Neural progenitor cell (in vitro differentiated cells): ENCODE measurements around the gene HSPG2. TPM values are rescaled to one million over a fixed set of nuclear protein-coding genes. Genes with fewer than 3 reads are reported as not detected.

Source experiments
- DNase-seq: peaks from one replicate; pipeline ENCODE4 v3.0.0-alpha.2; 2016; ENCODE audit warnings: low spot score
- H2AFZ ChIP-seq: fragments of 200-600 bp; sonication (generic); replicated peaks from 2 replicates; pipeline ENCODE4 v1.6.1; 2016; ENCODE audit warnings: antibody characterized with exemption
- H3F3A ChIP-seq: fragments of 200-600 bp; sonication (generic); 2 replicates; pipeline ENCODE4 v1.6.1; 2016; ENCODE audit warnings: antibody characterized with exemption, low read depth
- H3K27ac ChIP-seq: fragments of 200-600 bp; sonication (generic); 2 replicates; pipeline ENCODE4 v1.5.1; 2016; ENCODE audit warnings: mild to moderate bottlenecking
- H3K27me3 ChIP-seq: fragments of 200-600 bp; sonication (generic); 2 replicates; pipeline ENCODE4 v1.6.1; 2016; ENCODE audit warnings: mild to moderate bottlenecking, moderate library complexity
- H3K36me3 ChIP-seq: fragments of 200-600 bp; sonication (generic); 2 replicates; pipeline ENCODE4 v1.5.1; 2016
- H3K4me1 ChIP-seq: fragments of 200-600 bp; sonication (generic); 2 replicates; pipeline ENCODE4 v1.6.1; 2016; ENCODE audit warnings: mixed run types
- H3K4me2 ChIP-seq: fragments of 200-600 bp; sonication (generic); 2 replicates; pipeline ENCODE4 v1.6.1; 2016
- H3K4me3 ChIP-seq: fragments of 200-600 bp; sonication (generic); 2 replicates; pipeline ENCODE4 v1.5.1; 2016
- H3K79me2 ChIP-seq: fragments of 200-600 bp; sonication (generic); 2 replicates; pipeline ENCODE4 v1.6.1; 2016; ENCODE audit warnings: low read depth
- H3K9ac ChIP-seq: fragments of 200-600 bp; sonication (generic); 2 replicates; pipeline ENCODE4 v1.6.1; 2016
- H3K9me3 ChIP-seq: fragments of 200-600 bp; sonication (generic); 2 replicates; pipeline ENCODE4 v1.5.1; 2016; ENCODE audit warnings: low read depth
- H4K20me1 ChIP-seq: fragments of 200-600 bp; sonication (generic); 2 replicates; pipeline ENCODE4 v1.6.1; 2016; ENCODE audit warnings: low read depth
- H3K27ac Mint-ChIP-seq: 3 replicates; pipeline ENCODE4 v1.8.0; 2021; ENCODE audit warnings: mixed read lengths
- H3K27me3 Mint-ChIP-seq: 2 replicates; pipeline ENCODE4 v1.8.0; 2022; ENCODE audit warnings: low read depth, mild to moderate bottlenecking, inconsistent platforms, moderate library complexity, mixed read lengths; ENCODE audit not compliant: insufficient read depth
- H3K36me3 Mint-ChIP-seq: 3 replicates; pipeline ENCODE4 v1.8.0; 2021; ENCODE audit warnings: mixed read lengths
- H3K4me1 Mint-ChIP-seq: 3 replicates; pipeline ENCODE4 v1.8.0; 2021; ENCODE audit warnings: mixed read lengths
- H3K4me3 Mint-ChIP-seq: 3 replicates; pipeline ENCODE4 v1.8.0; 2021; ENCODE audit warnings: mild to moderate bottlenecking, moderate library complexity, mixed read lengths
- H3K9me3 Mint-ChIP-seq: 3 replicates; pipeline ENCODE4 v1.8.0; 2020; ENCODE audit warnings: mixed read lengths
- CTCF ChIP-seq: fragments of 200-600 bp; sonication (generic); IDR thresholded peaks from 2 replicates; pipeline ENCODE4 v1.5.1; 2017; ENCODE audit warnings: antibody characterized with exemption, mild to moderate bottlenecking
- EZH2 ChIP-seq: fragments of 200-600 bp; sonication (generic); IDR thresholded peaks from 2 replicates; pipeline ENCODE4 v1.6.1; 2017; ENCODE audit warnings: antibody characterized with exemption, mild to moderate bottlenecking, moderate library complexity
- EZH2phosphoT487 ChIP-seq: fragments of 200-600 bp; sonication (generic); IDR thresholded peaks from 2 replicates; pipeline ENCODE4 v1.6.1; 2017; ENCODE audit warnings: antibody characterized with exemption
- total RNA-seq: library from RNA; depleted of rRNA; stranded (reverse); fragments of >200 nt; gene quantifications from 2 replicates; pipeline ENCODE4 v1.2.3, GENCODE V29; 2015; ENCODE audit warnings: low replicate concordance

Gene HSPG2
- total RNA-seq, 1 donor from 2014 or later: 6.9 TPM

DNA sequence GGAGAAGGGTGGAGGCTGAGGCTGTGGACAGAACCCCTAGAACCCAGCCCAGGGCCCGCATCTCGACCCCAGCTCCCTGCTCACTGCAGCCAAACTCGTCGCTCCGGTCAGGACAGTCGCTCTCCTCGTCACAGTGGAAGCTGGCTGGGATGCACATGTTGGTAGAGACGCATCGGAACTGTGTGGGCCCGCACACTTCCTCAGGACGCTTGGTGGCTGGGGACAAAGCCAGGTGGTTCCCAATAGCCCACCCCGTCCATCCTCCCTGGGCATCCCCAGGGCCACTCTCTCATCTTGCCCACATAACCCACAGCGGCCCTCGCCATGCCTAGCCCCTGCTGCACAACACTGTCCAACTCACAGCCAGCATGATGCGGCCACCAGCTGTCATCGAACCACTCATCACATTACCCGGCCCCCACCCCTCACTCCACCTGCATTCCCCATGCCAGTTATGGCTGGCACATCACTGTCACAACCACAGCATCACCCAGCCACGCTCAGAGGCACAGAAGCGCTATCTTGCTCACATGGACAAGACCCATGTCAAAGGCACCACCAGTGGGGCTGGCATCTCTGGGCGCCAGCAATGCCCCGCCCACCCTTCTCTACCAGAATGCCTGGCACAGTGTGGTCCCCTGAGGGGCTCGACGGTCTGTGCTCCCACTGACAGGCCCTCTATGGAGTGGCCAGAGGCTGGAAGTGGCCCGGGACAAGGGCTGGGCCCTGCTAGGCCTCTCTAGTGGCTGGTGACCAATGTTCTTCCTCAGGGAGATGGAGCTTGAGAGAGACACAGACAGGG lies 51.7 kb downstream of the HSPG2 start:
- Histone ChIP-seq H3K4me2 (no peak overlapping the region), H4K20me1 (no peaks in the 10 kb centered on the region), H3K36me3 (no peaks in the 10 kb centered on the region), H3F3A (no peaks in the 10 kb centered on the region), H2AFZ (no peak overlapping the region), H3K4me3 (no peak overlapping the region), H3K79me2 (no peaks in the 10 kb centered on the region), H3K27ac (no peak overlapping the region), H3K4me1 (no peaks in the 10 kb centered on the region), H3K9ac (no peak overlapping the region), H3K27me3 (no peaks in the 10 kb centered on the region), H3K9me3 (no peaks in the 10 kb centered on the region)
- no peak for DNase-seq
- no peak overlapping the region for H3K27ac Mint-ChIP-seq
- TF ChIP-seq EZH2 (no peak), EZH2phosphoT487 (no peak), CTCF (no peak)
- H3K36me3 Mint-ChIP-seq: peaks cover 2% of the 10 kb centered on the region
- H3K4me3 Mint-ChIP-seq: no peak overlapping the region
- no peaks in the 10 kb centered on the region for H3K4me1 Mint-ChIP-seq
- no peaks in the 10 kb centered on the region for H3K9me3 Mint-ChIP-seq
- no peaks in the 10 kb centered on the region for H3K27me3 Mint-ChIP-seq

- no peak overlapping the region for H3K4me2 ChIP-seq
- Mint-ChIP-seq H3K36me3 (peaks cover 2% of the 10 kb centered on the region), H3K27me3 (no peaks in the 10 kb centered on the region), H3K4me3 (no peak overlapping the region), H3K4me1 (no peaks in the 10 kb centered on the region), H3K27ac (no peak overlapping the region), H3K9me3 (no peaks in the 10 kb centered on the region)
- H3K9me3 ChIP-seq: no peaks in the 10 kb centered on the region
- no peak overlapping the region for H2AFZ ChIP-seq
- H3K4me3 ChIP-seq: no peak overlapping the region
- H3K9ac ChIP-seq: no peak overlapping the region
- no peak overlapping the region for H3K27ac ChIP-seq
- H3K4me1 ChIP-seq: no peaks in the 10 kb centered on the region
- H3K36me3 ChIP-seq: no peaks in the 10 kb centered on the region
- no peaks in the 10 kb centered on the region for H3K27me3 ChIP-seq
- no peaks in the 10 kb centered on the region for H4K20me1 ChIP-seq
- TF ChIP-seq EZH2: no peak
- TF ChIP-seq EZH2phosphoT487: no peak
- no peak for TF ChIP-seq CTCF
- DNase-seq: no peak
- no peaks in the 10 kb centered on the region for H3K79me2 ChIP-seq
- no peaks in the 10 kb centered on the region for H3F3A ChIP-seq
Observed at GRCh38 chr1:21884456-21885235, 52.5 kb downstream of the HSPG2 start.

- no peaks in the 10 kb centered on the region for H3K4me1 Mint-ChIP-seq
- no peak overlapping the region for H2AFZ ChIP-seq
Observed at GRCh38 chr1:21882721-21883415, 54.2 kb downstream of the HSPG2 start.

More at GRCh38 chr1:21882721-21883415, 54.2 kb downstream of the HSPG2 start:
- Histone ChIP-seq H3F3A (no peaks in the 10 kb centered on the region), H3K9me3 (no peaks in the 10 kb centered on the region), H3K79me2 (no peaks in the 10 kb centered on the region), H3K9ac (no peak overlapping the region), H3K4me3 (no peak overlapping the region), H3K27ac (no peak overlapping the region), H3K4me1 (no peaks in the 10 kb centered on the region), H4K20me1 (no peaks in the 10 kb centered on the region), H3K27me3 (no peaks in the 10 kb centered on the region), H3K36me3 (no peaks in the 10 kb centered on the region), H3K4me2 (no peak overlapping the region)
- DNase-seq: no peak
- Mint-ChIP-seq H3K27me3 (no peaks in the 10 kb centered on the region), H3K27ac (no peak overlapping the region), H3K9me3 (no peaks in the 10 kb centered on the region), H3K36me3 (peaks cover 2% of the 10 kb centered on the region), H3K4me3 (no peak overlapping the region)
- no peak for TF ChIP-seq EZH2phosphoT487
- no peak for TF ChIP-seq EZH2
- no peak for TF ChIP-seq CTCF
